OCI-LY1 (cell line): Measurements from ENCODE around the gene ADCY9.

Experiments used
- CTCF ChIP-seq: fragments of 200-600 bp; sonication (generic), shearing (Covaris generic); IDR thresholded peaks from 2 replicates; pipeline ENCODE4 v1.5.1; 2017; ENCODE audit warnings: mild to moderate bottlenecking, antibody characterized with exemption, low read length, moderate library complexity, mixed read lengths
- EZH2 ChIP-seq: fragments of 200-600 bp; sonication (generic), shearing (Covaris generic); IDR thresholded peaks from 2 replicates; pipeline ENCODE4 v1.8.0; 2017; ENCODE audit warnings: borderline replicate concordance, mixed run types, mild to moderate bottlenecking, antibody characterized with exemption, low read length, moderate library complexity, mixed read lengths

DNA sequence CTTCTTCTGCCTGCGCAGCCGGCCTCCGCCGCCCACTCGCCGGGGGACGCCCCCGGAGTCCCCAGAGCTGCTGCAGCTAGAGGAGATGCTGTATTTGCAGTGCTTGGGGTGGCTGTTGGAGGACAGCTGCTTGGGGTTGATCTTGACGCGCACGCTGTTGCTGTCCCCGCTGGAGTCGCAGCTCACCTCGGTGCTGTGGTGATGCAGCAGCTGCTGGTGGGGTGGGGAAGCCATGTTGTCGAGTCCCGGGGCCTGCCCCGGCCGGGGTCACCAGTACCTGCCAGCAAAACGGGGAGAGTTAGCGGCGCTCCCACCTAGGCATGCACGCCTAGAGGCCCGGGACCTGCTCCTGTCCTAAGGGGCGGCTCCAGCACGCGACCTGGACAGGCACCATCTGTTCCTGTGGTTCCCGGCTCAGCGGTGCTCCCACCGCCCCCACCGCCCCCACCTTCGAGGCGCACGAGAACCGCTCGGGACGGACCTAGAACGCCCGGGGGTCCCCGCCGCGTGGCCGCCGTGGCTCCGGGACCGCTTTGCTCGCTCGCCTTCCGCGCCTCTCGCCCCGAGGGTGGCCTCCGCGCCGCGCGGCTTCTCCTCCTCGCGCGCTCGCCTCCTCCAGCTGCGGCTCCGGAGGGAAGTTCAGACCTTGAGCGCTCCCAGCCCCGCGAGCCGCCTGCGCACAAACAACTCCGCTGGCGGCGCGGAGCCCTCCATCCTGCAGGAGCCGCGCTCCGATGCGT, 863 bp downstream of the ADCY9 start:
- TF ChIP-seq CTCF = no peak
- no peak for TF ChIP-seq EZH2
